Measurements from ENCODE around the gene EYA2. TPM values are rescaled to one million over a fixed set of nuclear protein-coding genes. Genes with fewer than 3 reads are reported as not detected.

Gene EYA2
- total RNA-seq, 1 experiment from 2014 or later = 0.74 TPM

GRCh38 chr20:47090835-47091234, 196.2 kb downstream of the EYA2 start:
- H2AK5ac ChIP-seq (ENCODE audit: insufficient read length, low read length) = no peak overlapping the region
- no peak for TF ChIP-seq CTCF (conservative IDR thresholded peaks at IDR 0.05)
- no CpG with 5 or more reads among the region's 5 CpGs for WGBS (ENCODE audit: extremely low coverage, insufficient read length, low lambda C conversion rate)
- no peak overlapping the region for H2AFZ ChIP-seq (ENCODE audit: low read length)
- Mint-ChIP-seq H3K27me3 (ENCODE audit: low read depth) (no peaks in the 10 kb centered on the region), H3K36me3 (ENCODE audit: insufficient read depth in 1 of 3, low read depth in 3 of 3) (no peaks in the 10 kb centered on the region; a peak in 2 of 7 replicates), H3K27ac (no peak overlapping the region), H3K9me3 (peaks cover 5 to 6% of the 10 kb centered on the region in 2 experiments; a peak in 2 of 5 replicates), H3K4me3 (no peak overlapping the region), H3K4me1 (peaks cover 0 to 6% of the 10 kb centered on the region in 2 experiments; a peak in 2 of 4 replicates)
- H3K18ac ChIP-seq (ENCODE audit: insufficient read length, low read depth, low read length) = no peak overlapping the region
- no peaks in the 10 kb centered on the region for H3K79me1 ChIP-seq (ENCODE audit: insufficient read depth, low read depth, low read length, poor library complexity, severe bottlenecking)
- no peak overlapping the region for H3K9ac ChIP-seq (ENCODE audit: extremely low read depth, insufficient read length, low read length)
- no peak overlapping the region for H4K8ac ChIP-seq (replicated peaks; ENCODE audit: insufficient read length, low read depth, low read length)
- no peaks in the 10 kb centered on the region for H3K4me1 ChIP-seq (ENCODE audit: insufficient read depth, low read length)
- no peaks in the 10 kb centered on the region for H3K27me3 ChIP-seq (ENCODE audit: insufficient read depth, low read length)
- no peak overlapping the region for H3K14ac ChIP-seq (ENCODE audit: insufficient read depth, low read length)
- no peak overlapping the region for H2BK20ac ChIP-seq (ENCODE audit: low read depth, low read length, poor library complexity, severe bottlenecking)
- H3K27ac ChIP-seq (ENCODE audit: insufficient read length, low read depth, low read length) = no peak overlapping the region
- H3K79me2 ChIP-seq (ENCODE audit: insufficient read depth, low read length) = no peaks in the 10 kb centered on the region
- H3T11ph ChIP-seq (ENCODE audit: low read length) = no peak overlapping the region
- DNase-seq = no peak
- no peak overlapping the region for H3K4me2 ChIP-seq (ENCODE audit: insufficient read depth, insufficient read length, low read length)
- no peak overlapping the region for H4K91ac ChIP-seq (ENCODE audit: insufficient read length, low read depth, low read length)
- no peaks in the 10 kb centered on the region for H3K9me3 ChIP-seq (ENCODE audit: control insufficient read depth, low read depth, low read length)
- no peaks in the 10 kb centered on the region for H4K20me1 ChIP-seq (ENCODE audit: control insufficient read depth, insufficient read depth, insufficient read length)
- no peak overlapping the region for H2BK5ac ChIP-seq (ENCODE audit: insufficient read length, low read length)
- H3K23me2 ChIP-seq (ENCODE audit: insufficient read length, low read depth, low read length, poor library complexity, severe bottlenecking) = no peaks in the 10 kb centered on the region
- H2BK120ac ChIP-seq (ENCODE audit: low read depth, low read length, poor library complexity, severe bottlenecking) = no peak overlapping the region
- H3K23ac ChIP-seq (ENCODE audit: insufficient read length, low read depth, low read length) = no peak overlapping the region
- H2BK12ac ChIP-seq (ENCODE audit: insufficient read length, low read depth, low read length) = no peak overlapping the region
- H3K4ac ChIP-seq (ENCODE audit: low read depth, low read length) = no peak overlapping the region
- no peak overlapping the region for H3K56ac ChIP-seq (ENCODE audit: insufficient read length, low read depth, low read length)
- no peak overlapping the region for H2BK15ac ChIP-seq (ENCODE audit: low read depth, low read length)
- H4K5ac ChIP-seq (ENCODE audit: insufficient read length, low read depth, low read length) = no peak overlapping the region
